ENCODE data around the gene ONECUT1.

GRCh38 chr15:52733696-52734255 is 56.4 kb downstream of the ONECUT1 start:
- TF ChIP-seq CTCF (conservative IDR thresholded peaks at IDR 0.05) = no peak
- no peak for TF ChIP-seq EZH2 (IDR thresholded peaks at IDR 0.05; ENCODE audit: low read depth)
